Osteocyte (in vitro differentiated cells): Measurements from ENCODE around the gene FZR1. TPM values are rescaled to one million over a fixed set of nuclear protein-coding genes. Genes with fewer than 3 reads are reported as not detected.

Source experiments
- DNase-seq: peaks from one replicate; pipeline ENCODE4 v3.0.0; 2021; ENCODE audit warnings: mixed read lengths; ENCODE audit not compliant: unreplicated experiment; ENCODE audit errors: extremely low spot score
- H3K27ac Mint-ChIP-seq: one replicate; pipeline ENCODE4 v1.8.0; 2021; ENCODE audit warnings: mild to moderate bottlenecking, mixed read lengths; ENCODE audit not compliant: unreplicated experiment
- H3K27me3 Mint-ChIP-seq: one replicate; pipeline ENCODE4 v1.8.0; 2021; ENCODE audit warnings: mixed read lengths; ENCODE audit not compliant: unreplicated experiment
- H3K36me3 Mint-ChIP-seq: one replicate; pipeline ENCODE4 v1.8.0; 2021; ENCODE audit warnings: mixed read lengths; ENCODE audit not compliant: unreplicated experiment
- H3K4me1 Mint-ChIP-seq: one replicate; pipeline ENCODE4 v1.8.0; 2021; ENCODE audit warnings: mixed read lengths; ENCODE audit not compliant: unreplicated experiment
- H3K4me3 Mint-ChIP-seq: one replicate; pipeline ENCODE4 v1.8.0; 2021; ENCODE audit warnings: mild to moderate bottlenecking, moderate library complexity, mixed read lengths; ENCODE audit not compliant: unreplicated experiment
- H3K9me3 Mint-ChIP-seq: one replicate; pipeline ENCODE4 v1.8.0; 2021; ENCODE audit warnings: mixed read lengths; ENCODE audit not compliant: unreplicated experiment
- total RNA-seq: library from RNA; stranded (reverse); gene quantifications from 2 replicates; pipeline ENCODE4 v1.2.1, GENCODE V29; 2021
- TF ChIP-seq, protein P1 (sequence below): fragments of 200-600 bp; sonication (generic); IDR thresholded peaks from 2 replicates; pipeline ENCODE4 v1.5.0; 2021; ENCODE audit warnings: antibody characterized with exemption, mild to moderate bottlenecking, moderate library complexity

FZR1 gene
- total RNA-seq, 1 donor from 2014 or later, result 45.3 TPM

DNA sequence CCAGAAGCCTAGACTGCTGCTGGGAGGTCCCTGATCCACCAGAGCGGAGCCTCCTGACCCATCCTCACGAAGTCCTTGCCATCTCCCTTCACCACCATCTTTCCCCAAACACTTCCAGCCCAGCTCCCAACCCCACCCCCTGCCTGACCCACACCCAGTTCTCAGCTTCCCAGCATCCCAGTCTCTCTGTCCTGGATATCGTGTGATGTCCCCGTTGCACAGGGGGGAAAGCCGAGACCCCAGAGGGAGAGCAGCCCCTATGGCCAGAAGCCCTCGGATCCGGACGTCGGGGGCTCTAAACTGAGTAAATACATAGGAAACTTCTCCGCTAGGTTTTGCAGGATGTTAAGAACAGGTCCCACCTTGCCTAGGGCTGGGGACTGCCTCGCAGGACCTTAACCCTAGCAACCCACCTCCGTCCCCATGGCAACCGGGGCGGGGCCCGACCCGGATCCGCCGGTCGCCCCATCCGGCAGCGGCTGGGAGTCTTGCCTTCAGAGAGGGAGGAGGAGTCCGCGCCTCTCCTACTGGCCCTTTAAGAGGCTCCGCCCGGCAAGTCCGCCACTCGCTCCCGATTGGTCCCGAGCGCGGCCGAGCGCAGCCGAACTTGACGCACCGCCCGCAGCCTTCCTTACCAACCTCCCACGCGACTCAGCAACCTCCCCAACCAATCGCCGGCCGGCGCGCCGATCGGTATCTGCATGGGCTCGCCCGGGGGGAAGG lies 66.2 kb downstream of the FZR1 start:
- peaks cover 15% of the 10 kb centered on the region for H3K4me1 Mint-ChIP-seq
- H3K9me3 Mint-ChIP-seq, result no peaks in the 10 kb centered on the region
- H3K27me3 Mint-ChIP-seq, result no peaks in the 10 kb centered on the region
- H3K4me3 Mint-ChIP-seq, result peak overlapping the region; percentile 76
- peak overlapping the region; percentile 68 for H3K27ac Mint-ChIP-seq
- TF ChIP-seq, protein P1, sequence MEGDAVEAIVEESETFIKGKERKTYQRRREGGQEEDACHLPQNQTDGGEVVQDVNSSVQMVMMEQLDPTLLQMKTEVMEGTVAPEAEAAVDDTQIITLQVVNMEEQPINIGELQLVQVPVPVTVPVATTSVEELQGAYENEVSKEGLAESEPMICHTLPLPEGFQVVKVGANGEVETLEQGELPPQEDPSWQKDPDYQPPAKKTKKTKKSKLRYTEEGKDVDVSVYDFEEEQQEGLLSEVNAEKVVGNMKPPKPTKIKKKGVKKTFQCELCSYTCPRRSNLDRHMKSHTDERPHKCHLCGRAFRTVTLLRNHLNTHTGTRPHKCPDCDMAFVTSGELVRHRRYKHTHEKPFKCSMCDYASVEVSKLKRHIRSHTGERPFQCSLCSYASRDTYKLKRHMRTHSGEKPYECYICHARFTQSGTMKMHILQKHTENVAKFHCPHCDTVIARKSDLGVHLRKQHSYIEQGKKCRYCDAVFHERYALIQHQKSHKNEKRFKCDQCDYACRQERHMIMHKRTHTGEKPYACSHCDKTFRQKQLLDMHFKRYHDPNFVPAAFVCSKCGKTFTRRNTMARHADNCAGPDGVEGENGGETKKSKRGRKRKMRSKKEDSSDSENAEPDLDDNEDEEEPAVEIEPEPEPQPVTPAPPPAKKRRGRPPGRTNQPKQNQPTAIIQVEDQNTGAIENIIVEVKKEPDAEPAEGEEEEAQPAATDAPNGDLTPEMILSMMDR, result no peak
- H3K36me3 Mint-ChIP-seq, result peaks cover 9% of the 10 kb centered on the region
- peak; percentile 100 for DNase-seq

DNA sequence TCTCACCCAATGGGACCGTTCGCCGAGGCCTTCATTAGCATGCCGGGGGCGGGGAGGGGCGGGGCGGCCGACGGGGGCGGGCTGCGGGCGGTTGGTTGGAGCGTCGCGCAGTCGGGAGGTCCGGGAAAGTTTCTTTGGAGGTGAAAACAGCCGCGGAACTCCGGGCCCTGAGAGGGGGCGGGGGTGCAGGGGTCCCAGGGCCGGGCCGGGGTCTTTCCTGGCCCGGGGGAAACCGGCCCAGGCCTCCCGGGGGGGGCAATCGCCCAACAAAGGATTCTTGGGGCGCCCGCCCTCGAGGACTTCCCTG lies 66.7 kb downstream of the FZR1 start, which contains the start of gene HMG20B:
Gene HMG20B, plus strand, starts transcription at position 90 of the 307 bp plus-strand sequence. CDS start 366 bp downstream, outside the sequence.
- TF ChIP-seq, protein P1, result no peak
- H3K27ac Mint-ChIP-seq, result peak within 1 kb of the TSS; percentile 68

DNA sequence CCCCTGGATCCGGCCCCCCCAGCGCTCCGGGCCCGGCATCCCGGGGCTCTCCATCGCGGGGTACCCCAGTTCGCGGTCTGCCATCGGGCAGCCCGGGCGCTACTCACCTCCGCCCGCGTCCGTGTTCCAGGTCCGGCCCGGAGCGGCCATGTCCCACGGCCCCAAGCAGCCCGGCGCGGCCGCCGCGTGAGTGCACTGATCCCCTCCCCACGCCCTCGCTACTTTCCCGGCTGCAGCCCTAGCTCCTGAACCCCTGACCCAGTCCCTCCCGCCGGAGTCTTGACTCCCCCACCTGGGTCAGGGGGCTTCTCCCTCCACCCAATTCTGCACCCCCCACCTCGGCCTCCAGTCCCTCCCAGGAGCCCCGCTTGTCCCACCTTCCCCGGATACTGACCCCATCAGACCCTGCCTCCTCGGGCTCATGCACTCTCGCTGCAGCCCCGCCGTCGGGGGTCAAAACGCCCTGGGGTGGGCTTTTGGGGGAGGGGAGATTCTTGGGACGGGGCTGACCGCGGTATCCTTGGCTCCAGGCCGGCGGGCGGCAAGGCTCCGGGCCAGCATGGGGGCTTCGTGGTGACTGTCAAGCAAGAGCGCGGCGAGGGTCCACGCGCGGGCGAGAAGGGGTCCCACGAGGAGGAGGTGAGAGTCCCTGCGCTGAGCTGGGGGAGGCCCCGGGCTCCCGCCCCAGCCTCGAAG lies 67.2 kb downstream of the FZR1 start:
- Mint-ChIP-seq H3K27me3 (no peaks in the 10 kb centered on the region), H3K4me3 (peak overlapping the region; percentile 78), H3K9me3 (no peaks in the 10 kb centered on the region), H3K36me3 (peaks cover 9% of the 10 kb centered on the region), H3K4me1 (peaks cover 15% of the 10 kb centered on the region), H3K27ac (peak overlapping the region; percentile 27)
- TF ChIP-seq, protein P1, result no peak
- no peak for DNase-seq

More for the DNA sequence above, 66.7 kb downstream of the FZR1 start, which contains the start of gene HMG20B:
- Mint-ChIP-seq H3K9me3 (no peaks in the 10 kb centered on the region), H3K27me3 (no peaks in the 10 kb centered on the region), H3K36me3 (peaks cover 9% of the 10 kb centered on the region), H3K4me1 (peaks cover 15% of the 10 kb centered on the region), H3K4me3 (peak within 1 kb of the TSS; percentile 78)
- DNase-seq, result no peak

DNA sequence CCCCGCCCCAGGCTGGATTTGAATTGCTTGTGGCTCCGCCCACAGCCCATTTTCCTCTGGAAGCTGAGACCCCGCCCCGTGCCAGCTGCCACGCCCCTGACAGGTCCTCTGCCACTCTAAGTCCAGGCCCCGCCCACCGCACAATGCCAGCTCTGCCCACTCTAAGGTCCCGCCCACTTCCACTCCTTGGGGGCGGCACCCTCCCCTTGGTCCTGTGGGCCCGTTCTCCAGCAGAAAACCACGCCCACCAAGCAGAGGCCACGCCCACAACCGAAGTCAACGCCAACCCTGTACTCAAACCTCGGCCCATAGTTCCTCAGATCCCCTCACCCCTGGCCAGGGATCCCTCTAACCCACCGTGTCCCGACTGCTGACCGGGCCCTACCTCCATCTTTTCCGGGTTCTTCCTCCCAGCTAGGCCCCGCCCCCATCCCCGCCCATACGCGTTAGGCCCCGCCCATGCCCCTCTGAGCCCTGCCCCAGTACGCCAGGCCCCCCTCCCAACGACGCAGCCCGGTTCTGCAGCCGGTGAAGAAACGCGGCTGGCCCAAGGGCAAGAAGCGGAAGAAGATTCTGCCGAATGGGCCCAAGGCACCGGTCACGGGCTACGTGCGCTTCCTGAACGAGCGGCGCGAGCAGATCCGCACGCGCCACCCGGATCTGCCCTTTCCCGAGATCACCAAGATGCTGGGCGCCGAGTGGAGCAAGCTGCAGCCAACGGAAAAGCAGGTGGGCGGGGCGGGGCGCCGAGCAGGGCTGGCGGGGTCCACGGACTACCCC lies 67.9 kb downstream of the FZR1 start:
- H3K4me1 Mint-ChIP-seq, result peaks cover 16% of the 10 kb centered on the region
- peak overlapping the region; percentile 27 for H3K27ac Mint-ChIP-seq
- peak; percentile 97 for DNase-seq
- H3K9me3 Mint-ChIP-seq, result no peaks in the 10 kb centered on the region
- H3K4me3 Mint-ChIP-seq, result peak overlapping the region; percentile 78
- H3K36me3 Mint-ChIP-seq, result peaks cover 10% of the 10 kb centered on the region
- TF ChIP-seq, protein P1, result no peak
- H3K27me3 Mint-ChIP-seq, result no peaks in the 10 kb centered on the region
